Stimulated activated CD4-positive, alpha-beta T cell treated with anti-CD3 and anti-CD28 coated beads, Interleukin-1b, Interleukin-23, amount 100 ng/mL, for 4 hours (primary cell): ENCODE measurements around the gene SFR1.
"Not testable (repeated sequence)": the region's sequence is repeated elsewhere in the genome, so short reads cannot be mapped to it uniquely, and the experiment has no call there.

Source experiments
- DNase-seq, 2 donors: peaks; one replicate each; pipeline ENCODE4 v3.0.0-alpha.2; 2020; ENCODE audit warnings: low read depth in 2 of 2

Gene SFR1

GRCh38 chr10:104174136-104174535 lies 52.2 kb downstream of the SFR1 start:
- DNase-seq: not testable (repeated sequence)
